Fibroblast of lung (primary cell): ENCODE measurements around the gene TMEM31. TPM values are rescaled to one million over a fixed set of nuclear protein-coding genes. Genes with fewer than 3 reads are reported as not detected.

Source experiments
- DNase-seq, 2 donors: peaks; one replicate each; pipeline versions ENCODE4 v3.0.0 to v3.0.0-alpha.2; 2010; ENCODE audit warnings: low read depth in 2 of 2
- H2AFZ ChIP-seq: 2 replicates; pipeline ENCODE4 v1.5.1; 2012; ENCODE audit warnings: low read length, control low read depth, inconsistent platforms
- H3K27ac ChIP-seq: 2 replicates; pipeline ENCODE4 v1.5.1; 2011; ENCODE audit warnings: low read length, control low read depth; ENCODE audit not compliant: insufficient read depth
- H3K27me3 ChIP-seq: 2 replicates; pipeline ENCODE4 v1.5.1; 2011; ENCODE audit warnings: mild to moderate bottlenecking, low read length; ENCODE audit not compliant: control insufficient read depth, insufficient read depth
- H3K36me3 ChIP-seq: 2 replicates; pipeline ENCODE4 v1.5.1; 2011; ENCODE audit warnings: low read length; ENCODE audit not compliant: control insufficient read depth, insufficient read depth
- H3K4me1 ChIP-seq: 2 replicates; pipeline ENCODE4 v1.5.1; 2011; ENCODE audit warnings: low read length; ENCODE audit not compliant: control insufficient read depth, insufficient read depth; ENCODE audit errors: extremely low read depth
- H3K4me2 ChIP-seq: 2 replicates; pipeline ENCODE4 v1.5.1; 2011; ENCODE audit warnings: low read length, control low read depth; ENCODE audit not compliant: insufficient read depth; ENCODE audit errors: extremely low read depth
- H3K4me3 ChIP-seq, 4 experiments: fragments of 200-600 bp in 1 of 4; sonication (generic) in 1 of 4; replicated peaks in 1 of 4; 2 replicates each; pipeline ENCODE4 v1.5.1; 2011 to 2016; ENCODE audit warnings: low read length in 4 of 4, low read depth in 3 of 4, mild to moderate bottlenecking in 3 of 4, control low read depth in 2 of 4, inconsistent platforms in 1 of 4, mixed read lengths in 1 of 4; ENCODE audit not compliant: insufficient read depth in 1 of 4; ENCODE audit errors: control extremely low read depth in 1 of 4
- H3K79me2 ChIP-seq: 2 replicates; pipeline ENCODE4 v1.5.1; 2012; ENCODE audit warnings: mild to moderate bottlenecking, low read length, inconsistent platforms; ENCODE audit not compliant: control insufficient read depth, insufficient read depth
- H3K9ac ChIP-seq: 2 replicates; pipeline ENCODE4 v1.5.1; 2011; ENCODE audit warnings: mild to moderate bottlenecking, low read length, control low read depth; ENCODE audit not compliant: insufficient read depth
- H3K9me3 ChIP-seq: 2 replicates; pipeline ENCODE4 v1.5.1; 2012; ENCODE audit warnings: low read depth, low read length; ENCODE audit not compliant: control insufficient read depth, insufficient read depth
- H4K20me1 ChIP-seq: 2 replicates; pipeline ENCODE4 v1.5.1; 2011; ENCODE audit warnings: low read length; ENCODE audit not compliant: control insufficient read depth, insufficient read depth; ENCODE audit errors: extremely low read depth
- CTCF ChIP-seq, 2 donors: IDR thresholded peaks in 1 of 2; conservative IDR thresholded peaks in 1 of 2; 1 replicate in 1 of 2; 2 replicates in 1 of 2; pipeline ENCODE4 v1.5.1; 2011 to 2012; ENCODE audit warnings: low read length in 2 of 2, control low read depth in 1 of 2, inconsistent platforms in 1 of 2, low read depth in 1 of 2, mild to moderate bottlenecking in 1 of 2
- EZH2 ChIP-seq: IDR thresholded peaks from 2 replicates; pipeline ENCODE4 v1.5.1; 2012; ENCODE audit warnings: low read length, control low read depth, mild to moderate bottlenecking; ENCODE audit errors: missing control alignments
- polyA plus RNA-seq, 2 donors: library from polyadenylated mRNA; depleted of rRNA in 1 of 2; stranded (reverse) in 1 of 2; unstranded in 1 of 2; fragments of >200 nt; gene quantifications; 2 replicates each; pipeline ENCODE4 v1.2.1, GENCODE V29; 2011 to 2012; ENCODE audit warnings: missing spikeins in 1 of 2
- total RNA-seq: library from RNA; depleted of rRNA; stranded (reverse); fragments of >200 nt; gene quantifications from 2 replicates; pipeline ENCODE4 v1.2.1, GENCODE V29; 2014

TMEM31 gene
- total and polyA plus RNA-seq, 2 donors (not counting 1 experiment from before 2014, with no cell fraction given), result 0.10 TPM; not detected in 1

GRCh38 chrX:103729015-103729414 is 18.3 kb downstream of the TMEM31 start:
- Histone ChIP-seq H3K9ac (no peak overlapping the region), H3K27ac (no peak overlapping the region), H2AFZ (no peak overlapping the region), H3K27me3 (peaks cover 3% of the 10 kb centered on the region), H3K4me3 (no peak overlapping the region), H3K36me3 (no peaks in the 10 kb centered on the region), H3K4me2 (no peak overlapping the region), H3K4me1 (peaks cover 8% of the 10 kb centered on the region), H3K9me3 (no peaks in the 10 kb centered on the region), H4K20me1 (no peaks in the 10 kb centered on the region), H3K79me2 (no peaks in the 10 kb centered on the region)
- DNase-seq, result no peak
- TF ChIP-seq CTCF (conservative IDR thresholded peaks at IDR 0.05 in 1 of 2, IDR thresholded peaks at IDR 0.05 in 1 of 2; ENCODE audit: low read depth in 1 of 2, low read length in 2 of 2) (no peak), EZH2 (no peak)

GRCh38 chrX:103730147-103730795 is 19.6 kb downstream of the TMEM31 start:
- Histone ChIP-seq H4K20me1 (no peaks in the 10 kb centered on the region), H3K4me1 (peaks cover 8% of the 10 kb centered on the region), H3K36me3 (no peaks in the 10 kb centered on the region), H3K4me3 (no peak overlapping the region), H3K9me3 (no peaks in the 10 kb centered on the region), H3K79me2 (no peaks in the 10 kb centered on the region), H3K27ac (peak overlapping the region; percentile 76), H3K4me2 (no peak overlapping the region), H3K27me3 (peaks cover 2% of the 10 kb centered on the region), H2AFZ (no peak overlapping the region), H3K9ac (peak overlapping the region; percentile 7)
- no peak for TF ChIP-seq CTCF (conservative IDR thresholded peaks at IDR 0.05 in 1 of 2, IDR thresholded peaks at IDR 0.05 in 1 of 2; ENCODE audit: low read depth in 1 of 2, low read length in 2 of 2)
- no peak for TF ChIP-seq EZH2
- peak in 1 of 2 donors; percentile 3 for DNase-seq

- peaks cover 8% of the 10 kb centered on the region for H3K4me1 ChIP-seq
- no peaks in the 10 kb centered on the region for H3K9me3 ChIP-seq
- no peaks in the 10 kb centered on the region for H3K27me3 ChIP-seq
- peak overlapping the region; percentile 44 for H3K4me2 ChIP-seq
- peak overlapping the region; percentile 8 for H3K9ac ChIP-seq
- peak overlapping the region; percentile 76 for H3K27ac ChIP-seq
- DNase-seq, result peak; percentile 77 to 94
- no peaks in the 10 kb centered on the region for H3K36me3 ChIP-seq
- H4K20me1 ChIP-seq, result no peaks in the 10 kb centered on the region
- TF ChIP-seq EZH2 (no peak), CTCF (conservative IDR thresholded peaks at IDR 0.05 in 1 of 2, IDR thresholded peaks at IDR 0.05 in 1 of 2; ENCODE audit: low read depth in 1 of 2, low read length in 2 of 2) (no peak)
- no peak overlapping the region for H3K4me3 ChIP-seq
- peak overlapping the region; percentile 7 for H2AFZ ChIP-seq
- no peaks in the 10 kb centered on the region for H3K79me2 ChIP-seq
These were observed 20.2 kb downstream of the TMEM31 start for GRCh38 chrX:103730796-103731493.
